B cell (primary cell): ENCODE results near the gene DKC1. TPM values are rescaled to one million over a fixed set of nuclear protein-coding genes. Genes with fewer than 3 reads are reported as not detected.

Experiments used
- polyA plus RNA-seq: library from polyadenylated mRNA; depleted of rRNA; stranded (reverse); fragments of >200 nt; gene quantifications from 2 replicates; pipeline ENCODE4 v1.2.3, GENCODE V29; 2012
- small RNA-seq: library from RNA; depleted of rRNA; stranded (forward); fragments of <200 nt; gene quantifications from one replicate; pipeline ENCODE3, GENCODE V24; 2012; ENCODE audit warnings: low replicate concordance, low read depth; ENCODE audit not compliant: insufficient read length
- total RNA-seq, 2 donors: library from RNA; stranded (reverse); fragments of 120-200 nt in 1 of 2; gene quantifications; 1 replicate in 1 of 2; 2 replicates in 1 of 2; pipeline versions ENCODE4 v1.2.3 to v1.2.4, GENCODE V29; 2013 to 2022

The DKC1 gene
- total and polyA plus RNA-seq, 2 donors (not counting 1 experiment from before 2014, with no cell fraction given): 18.8 to 73.5 TPM

Small RNA genes lying within 50 kb of the gene (small RNA-seq; reads per million reads assigned to genes)
- not detected for gene SNORA36A

Other genes starting within 250 kb of the DKC1 start
- 39.6 and 43.3 TPM in 2 replicates for gene FAM3A, start 246.6 kb upstream of the DKC1 start, total RNA-seq
- gene FAM3A, start 246.6 kb upstream of the DKC1 start, polyA plus RNA-seq: 59.4 and 61.1 TPM in 2 replicates
- gene G6PD, start 216.0 kb upstream of the DKC1 start, total RNA-seq: 57.2 and 61.2 TPM in 2 replicates
- 64.4 and 66.0 TPM in 2 replicates for gene G6PD, start 216.0 kb upstream of the DKC1 start, polyA plus RNA-seq
- gene IKBKG, start 215.2 kb upstream of the DKC1 start, total RNA-seq: 65.1 and 72.0 TPM in 2 replicates
- gene IKBKG, start 215.2 kb upstream of the DKC1 start, polyA plus RNA-seq: 43.9 and 46.7 TPM in 2 replicates
- not detected in 2 replicates for gene CTAG1A, start 177.7 kb upstream of the DKC1 start, total RNA-seq
- gene CTAG1A, start 177.7 kb upstream of the DKC1 start, polyA plus RNA-seq: not detected in 2 replicates
- gene CTAG1B, start 143.6 kb upstream of the DKC1 start, total RNA-seq: not detected in 2 replicates
- gene CTAG1B, start 143.6 kb upstream of the DKC1 start, polyA plus RNA-seq: 0.09 TPM in 1 of 2 replicates, not detected in the other
- gene CTAG2, start 109.3 kb upstream of the DKC1 start, total RNA-seq: not detected in 2 replicates
- not detected in 2 replicates for gene CTAG2, start 109.3 kb upstream of the DKC1 start, polyA plus RNA-seq
- gene GAB3, start 11.8 kb upstream of the DKC1 start, total RNA-seq: 16.5 and 17.2 TPM in 2 replicates
- 13.2 and 15.5 TPM in 2 replicates for gene GAB3, start 11.8 kb upstream of the DKC1 start, polyA plus RNA-seq
- gene MPP1, start 42.6 kb downstream of the DKC1 start, total RNA-seq: 7.2 and 7.7 TPM in 2 replicates
- gene MPP1, start 42.6 kb downstream of the DKC1 start, polyA plus RNA-seq: 5.0 and 7.4 TPM in 2 replicates
- gene SMIM9, start 71.8 kb downstream of the DKC1 start, total RNA-seq: not detected in 2 replicates
- gene SMIM9, start 71.8 kb downstream of the DKC1 start, polyA plus RNA-seq: not detected in 2 replicates
- 35.8 and 39.1 TPM in 2 replicates for gene F8A1, start 123.5 kb downstream of the DKC1 start, total RNA-seq
- gene F8A1, start 123.5 kb downstream of the DKC1 start, polyA plus RNA-seq: 2.4 and 8.6 TPM in 2 replicates